ENCODE data around the gene LRRC31.

LRRC31 gene

DNA sequence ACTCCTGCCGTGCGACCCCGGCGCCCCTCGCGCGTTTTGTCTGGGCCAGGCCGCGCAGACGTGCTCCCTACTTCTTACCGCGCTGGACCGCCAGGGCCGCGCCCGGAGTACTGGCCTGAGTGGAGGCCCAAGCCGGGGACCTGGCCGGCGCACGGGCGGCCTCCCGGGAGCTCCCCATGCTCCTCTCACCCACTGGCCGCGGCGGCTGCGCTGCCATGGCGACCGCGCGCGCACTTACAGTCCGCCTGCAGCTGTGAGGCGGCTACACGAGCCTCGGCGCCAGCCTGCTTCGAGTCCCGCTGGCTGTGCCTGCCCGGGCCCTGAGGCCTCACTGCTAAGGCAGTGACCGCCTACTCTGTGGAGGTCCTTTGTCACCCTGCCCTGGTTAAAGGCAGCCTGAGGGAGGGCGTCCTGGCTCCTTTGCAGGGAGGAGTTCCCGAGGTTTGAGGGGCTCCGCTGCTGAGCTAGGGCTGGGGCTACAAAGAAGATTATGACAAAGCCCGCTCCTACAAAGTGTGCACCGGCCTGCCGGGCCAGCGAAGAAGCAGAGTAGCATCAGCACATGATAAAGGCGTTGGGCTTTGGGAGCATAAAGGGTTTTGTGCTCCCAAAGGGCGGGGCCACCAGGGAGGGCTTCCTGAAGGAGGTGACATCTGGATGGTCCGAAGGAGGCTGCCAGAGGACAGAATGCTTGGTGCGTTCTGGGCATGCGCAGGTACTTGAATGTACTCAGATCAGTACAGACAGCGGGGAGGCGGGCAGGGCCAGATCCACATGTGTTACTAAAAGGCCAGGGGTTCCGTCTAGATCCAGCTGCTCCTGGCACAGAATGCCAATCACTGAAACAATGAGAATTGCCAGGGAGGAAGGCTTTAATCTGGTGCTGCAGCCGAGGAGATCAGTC lies 57.2 kb downstream of the LRRC31 start, which contains the start of the genes LRRC34 and LRRIQ4:
LRRC34 (minus strand) TSS at position 573 of the 904 bp plus-strand sequence; CDS start at position 217, 356 bp downstream.
LRRIQ4 (plus strand) TSS at position 539 of the 904 bp plus-strand sequence. CDS start 9,052 bp downstream, outside the sequence.
- DNase-seq: peak; percentile 62

DNA sequence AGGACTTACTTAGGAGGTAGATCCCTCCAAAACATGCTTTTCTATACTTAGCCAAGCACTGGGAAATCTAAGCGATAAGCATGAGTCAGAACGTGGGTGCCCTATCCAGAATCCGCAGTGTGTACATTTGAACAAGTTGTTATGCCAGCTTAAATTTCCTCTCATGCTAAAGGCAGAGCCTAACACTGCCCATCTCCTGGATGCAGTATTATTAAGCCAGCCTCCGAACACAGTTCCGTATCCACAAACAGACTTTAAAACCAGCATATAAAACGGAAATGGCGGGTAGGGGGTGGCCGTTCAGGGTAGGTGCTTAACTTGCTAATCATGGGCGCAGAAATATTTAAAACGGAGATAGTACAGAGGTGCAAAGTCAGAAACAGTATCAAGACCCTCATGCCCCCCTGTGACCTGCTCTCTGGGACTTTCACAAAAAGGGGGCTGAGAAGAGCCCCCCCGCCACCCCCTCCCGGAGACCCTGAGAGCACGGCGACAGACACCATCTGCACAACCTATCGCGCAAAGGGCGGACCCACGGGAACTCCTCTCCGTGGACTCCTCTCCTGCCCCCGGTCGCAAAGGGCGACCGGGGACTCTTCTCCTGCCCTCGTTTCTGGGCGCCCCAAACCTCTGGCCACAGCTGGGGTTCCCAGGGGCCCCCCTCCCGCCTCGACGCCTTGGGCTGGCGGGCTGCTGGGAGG lies 58.0 kb downstream of the LRRC31 start:
- DNase-seq: no peak

DNA sequence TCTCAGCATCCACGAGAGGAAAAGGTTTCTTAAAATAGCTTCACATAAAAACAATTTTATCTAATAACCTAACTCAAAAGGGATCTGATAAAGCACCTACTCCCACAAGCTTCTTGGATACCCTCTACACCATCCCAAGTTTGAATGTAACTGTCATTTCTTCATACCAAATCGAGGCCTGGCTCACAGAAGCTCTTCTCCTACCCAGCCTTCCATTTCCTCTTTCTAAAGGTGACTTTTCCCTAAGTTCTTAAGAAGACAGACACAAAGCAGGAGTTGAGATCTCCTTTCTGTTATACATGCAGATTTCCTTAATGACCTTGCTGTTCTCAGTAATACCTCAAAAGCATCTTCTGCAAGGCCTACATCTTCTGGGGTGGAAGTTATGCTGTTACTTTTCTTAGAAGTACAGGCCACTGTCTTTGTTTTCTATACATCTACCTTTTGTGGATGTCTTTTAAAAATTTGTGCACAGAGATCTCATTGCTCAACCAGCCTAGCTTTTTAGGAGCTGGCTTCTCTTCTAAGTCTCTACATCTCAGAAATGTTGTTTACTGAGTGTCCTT lies 60.4 kb downstream of the LRRC31 start:
- DNase-seq: no peak

DNA sequence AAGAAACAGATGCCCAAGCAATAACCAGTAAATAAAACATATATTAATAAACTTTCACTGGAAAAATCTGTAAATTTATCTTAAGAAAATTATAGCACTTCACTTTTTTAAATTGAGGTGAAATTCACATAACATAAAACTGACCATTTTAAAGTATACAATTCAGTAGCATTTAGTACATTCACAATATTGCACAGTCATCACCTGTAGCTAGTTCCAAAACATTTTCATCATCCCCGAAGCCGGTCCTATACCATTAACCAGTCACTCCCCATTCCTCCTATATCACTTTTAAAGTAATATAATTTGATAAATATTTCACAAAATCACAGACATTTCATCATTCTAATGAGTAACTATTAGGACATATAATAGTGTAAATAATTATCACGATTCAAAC lies 65.1 kb downstream of the LRRC31 start:
- no peak for DNase-seq

DNA sequence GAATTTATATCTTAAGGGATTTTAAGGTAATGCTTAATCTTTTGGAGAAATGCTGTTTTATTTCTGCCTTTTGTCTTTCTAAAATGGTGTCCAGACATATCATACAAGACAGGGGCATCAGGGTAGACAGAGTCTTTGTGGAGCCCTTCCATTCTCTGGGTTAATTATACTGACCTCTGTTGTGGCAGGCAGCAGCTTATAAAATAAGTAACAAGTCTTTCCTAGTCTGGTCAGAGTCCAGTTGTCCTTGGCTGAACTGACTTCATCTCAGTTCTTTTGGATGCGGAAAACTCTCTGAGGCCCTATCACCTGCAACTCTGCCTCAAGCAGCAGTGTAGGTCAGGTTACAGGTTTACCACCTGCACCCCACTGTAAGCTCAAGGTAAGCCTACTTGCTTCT lies 77.4 kb downstream of the LRRC31 start:
- no peak for DNase-seq

DNA sequence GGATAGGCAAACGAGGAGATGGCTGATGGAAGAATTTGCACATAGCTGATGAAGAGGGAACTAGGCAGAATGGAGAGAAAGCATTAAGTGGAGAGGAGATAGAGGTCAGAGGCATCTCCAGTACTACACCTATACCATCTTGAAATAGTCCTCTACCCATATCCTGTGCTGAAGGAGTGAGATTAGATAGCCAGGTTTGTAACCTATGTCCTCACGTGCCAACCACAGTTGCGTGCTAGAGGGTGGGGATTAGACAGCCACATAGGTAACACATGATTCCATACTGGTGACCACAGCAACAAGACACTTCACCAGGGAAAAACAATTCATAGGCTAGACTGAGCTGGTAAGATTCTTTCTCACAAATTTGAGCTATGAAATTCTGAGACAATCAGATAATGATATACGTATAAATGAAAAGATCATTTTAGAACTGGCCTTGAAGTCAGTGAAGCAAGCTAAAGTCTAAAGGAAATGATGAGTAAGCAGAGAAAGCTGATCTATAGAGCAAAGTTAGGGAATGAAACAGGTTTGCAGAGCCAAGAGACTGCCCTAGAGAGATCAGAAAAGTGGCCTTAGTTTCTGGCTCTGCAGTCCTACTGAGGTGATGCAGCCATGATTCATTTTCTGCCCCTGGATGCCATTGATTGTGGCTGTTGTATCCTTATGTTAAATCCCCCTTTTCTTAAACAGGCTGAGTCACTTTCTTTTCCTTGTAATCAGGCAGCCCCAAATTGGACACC lies 78.9 kb downstream of the LRRC31 start:
- no peak for DNase-seq

DNA sequence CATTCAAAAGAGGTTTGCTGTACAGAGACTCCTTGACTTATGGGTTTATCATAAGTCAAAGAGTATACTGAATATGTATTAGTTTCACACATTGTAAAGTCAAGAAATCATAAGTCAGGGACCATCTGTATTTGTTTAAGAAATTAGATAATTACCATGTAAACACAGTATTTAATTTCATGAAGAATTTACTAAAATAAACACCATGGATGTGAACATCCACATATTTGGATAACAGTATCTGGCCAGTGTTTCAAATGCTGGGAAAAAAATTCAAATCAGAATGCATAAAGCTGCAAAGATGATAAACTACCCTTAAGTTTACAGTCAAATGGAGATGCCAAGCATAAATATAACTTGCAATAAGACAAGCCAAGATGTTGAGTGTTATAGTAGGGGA lies 79.5 kb downstream of the LRRC31 start:
- DNase-seq: no peak
